ENCODE data around the gene SARDH.

SARDH gene

GRCh38 chr9:133629221-133630110, 108.7 kb downstream of the SARDH start (continued):
- TF ChIP-seq ZNF280D (tag by site-specific recombination; IDR thresholded peaks at IDR 0.05), result no peak
- no peak for TF ChIP-seq ZNF488 (tag by site-specific recombination; IDR thresholded peaks at IDR 0.05)
- TF ChIP-seq ZNF521 (tag by site-specific recombination; IDR thresholded peaks at IDR 0.05), result no peak
- TF ChIP-seq ZNF629 (tag by site-specific recombination; IDR thresholded peaks at IDR 0.05), result no peak
- TF ChIP-seq PRDM1 (tag by site-specific recombination; IDR thresholded peaks at IDR 0.05), result no peak
- TF ChIP-seq ZNF776 (tag by site-specific recombination; IDR thresholded peaks at IDR 0.05; ENCODE audit: borderline replicate concordance), result no peak
- no peak for TF ChIP-seq ZNF658 (tag by site-specific recombination; IDR thresholded peaks at IDR 0.05)

- CTCF ChIA-PET, result no interaction called here
- no peak overlapping the region for H3K4me3 ChIP-seq (ENCODE audit: low read depth, low read length)
Measured at GRCh38 chr9:133628766-133629165, 109.4 kb downstream of the SARDH start.

GRCh38 chr9:133627341-133627740, 110.8 kb downstream of the SARDH start:
- no peaks in the 10 kb centered on the region for H3K36me3 ChIP-seq (ENCODE audit: control insufficient read depth in 2 of 2, insufficient read depth in 1 of 2, low read length in 2 of 2)
- no peak overlapping the region for H3K27ac ChIP-seq (ENCODE audit: extremely low read depth, low read depth, low read length)
- no peaks in the 10 kb centered on the region for H3K9me3 ChIP-seq (ENCODE audit: control insufficient read depth, insufficient read depth, low read depth, low read length)
- no peaks in the 10 kb centered on the region for H3K4me1 ChIP-seq (ENCODE audit: control insufficient read depth, insufficient read depth, low read length)
- no peak overlapping the region for H3K4me3 ChIP-seq (ENCODE audit: low read depth, low read length)
- ChIA-PET CTCF (interaction anchor here (0.8 kb wide), 1 partner anchor 38 kb away, joined by 4 read pairs; no protein-coding TSS in a partner anchor), POLR2A (no interaction called here)
- TF ChIP-seq ZNF394 (tag by site-specific recombination; IDR thresholded peaks at IDR 0.05; ENCODE audit: borderline replicate concordance), result no peak
- TF ChIP-seq SP2 (tag by site-specific recombination; IDR thresholded peaks at IDR 0.05), result no peak
- no peak for TF ChIP-seq ZBTB8A (tag by site-specific recombination; IDR thresholded peaks at IDR 0.05)
- TF ChIP-seq ZNF391 (tag by site-specific recombination; IDR thresholded peaks at IDR 0.05; ENCODE audit: borderline replicate concordance, low read depth), result no peak
- TF ChIP-seq PRDM6 (tag by site-specific recombination; IDR thresholded peaks at IDR 0.05), result no peak
- TF ChIP-seq ZNF274 (IDR thresholded peaks at IDR 0.05; ENCODE audit: low read length), result no peak
- no peak for TF ChIP-seq ZNF274 (tag by site-specific recombination; IDR thresholded peaks at IDR 0.05; ENCODE audit: borderline replicate concordance)
- no peak for TF ChIP-seq KLF7 (tag by site-specific recombination; IDR thresholded peaks at IDR 0.05; ENCODE audit: borderline replicate concordance)
- no peak for TF ChIP-seq ZNF292 (tag by site-specific recombination; IDR thresholded peaks at IDR 0.05; ENCODE audit: borderline replicate concordance, low read depth)
- no peak for TF ChIP-seq ZNF76 (tag by site-specific recombination; IDR thresholded peaks at IDR 0.05; ENCODE audit: borderline replicate concordance, low read depth)
- no peak for TF ChIP-seq GFI1B (tag by site-specific recombination; IDR thresholded peaks at IDR 0.05)
- no peak for TF ChIP-seq ZNF580 (tag by site-specific recombination; IDR thresholded peaks at IDR 0.05)
- TF ChIP-seq ZNF266 (tag by site-specific recombination; IDR thresholded peaks at IDR 0.05; ENCODE audit: low read depth), result no peak
- TF ChIP-seq HOXC10 (CRISPR knock-in tag; IDR thresholded peaks at IDR 0.05), result no peak
- TF ChIP-seq ZNF146 (tag by site-specific recombination; IDR thresholded peaks at IDR 0.05), result no peak
- no peak for TF ChIP-seq ZNF169 (tag by site-specific recombination; IDR thresholded peaks at IDR 0.05)
- TF ChIP-seq KLF8 (tag by site-specific recombination; IDR thresholded peaks at IDR 0.05), result no peak

More at GRCh38 chr9:133628766-133629165, 109.4 kb downstream of the SARDH start:
- TF ChIP-seq ZIC2 (tag by site-specific recombination; IDR thresholded peaks at IDR 0.05), result no peak
- no peak for TF ChIP-seq ZSCAN30 (tag by site-specific recombination; IDR thresholded peaks at IDR 0.05)
- TF ChIP-seq ZXDB (tag by site-specific recombination; IDR thresholded peaks at IDR 0.05), result no peak
- no peak for TF ChIP-seq SALL2 (tag by site-specific recombination; IDR thresholded peaks at IDR 0.05; ENCODE audit: borderline replicate concordance)
- no peak for TF ChIP-seq ZNF433 (tag by site-specific recombination; IDR thresholded peaks at IDR 0.05; ENCODE audit: low read depth)
- TF ChIP-seq ZNF223 (tag by site-specific recombination; IDR thresholded peaks at IDR 0.05), result no peak
- no peak for TF ChIP-seq ZNF664 (tag by site-specific recombination; IDR thresholded peaks at IDR 0.05)
- Histone ChIP-seq H3K36me3 (ENCODE audit: control insufficient read depth in 2 of 2, insufficient read depth in 1 of 2, low read length in 2 of 2) (no peaks in the 10 kb centered on the region), H3K9me3 (ENCODE audit: control insufficient read depth, insufficient read depth, low read depth, low read length) (no peaks in the 10 kb centered on the region), H3K27ac (ENCODE audit: extremely low read depth, low read depth, low read length) (no peak overlapping the region), H3K4me1 (ENCODE audit: control insufficient read depth, insufficient read depth, low read length) (no peaks in the 10 kb centered on the region)
- POLR2A ChIA-PET, result no interaction called here

Measured in HEK293 (cell line).